GM19452 (cell line): ENCODE data around the gene COP1.
A peak's percentile ranks its signal among the peaks of the same experiment; 100 is the strongest.

ENCODE experiments used
- ATAC-seq: cut with Tn5 transposase; IDR thresholded peaks from one replicate; pipeline ENCODE4 v1.9.1; 2021; ENCODE audit not compliant: unreplicated experiment

The COP1 gene

DNA sequence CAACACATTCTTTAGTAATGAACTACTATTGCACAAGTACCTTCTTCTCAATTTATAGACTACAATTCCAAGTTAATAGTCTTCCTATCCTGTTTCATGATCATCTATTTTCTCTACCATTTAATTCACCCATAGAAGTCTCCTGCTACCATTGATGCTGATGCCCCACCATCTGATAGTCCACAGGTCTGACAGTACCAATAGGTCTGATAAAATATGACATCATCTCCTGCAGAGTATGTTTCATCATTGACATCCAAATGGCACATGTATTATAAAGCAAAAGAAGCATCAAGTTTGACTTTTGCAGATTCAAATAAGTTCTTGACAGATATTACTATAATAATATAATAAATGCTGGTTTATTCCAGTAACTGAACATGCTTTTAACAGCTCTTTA lies 5.5 kb downstream of the COP1 start:
- ATAC-seq: no peak

- peak; percentile 46 for ATAC-seq
Observed at GRCh38 chr1:176199707-176200106, 7.4 kb downstream of the COP1 start.

GRCh38 chr1:176198413-176198812 lies 8.7 kb downstream of the COP1 start:
- ATAC-seq: no peak

GRCh38 chr1:176196728-176197127 lies 10.4 kb downstream of the COP1 start:
- ATAC-seq: no peak

DNA sequence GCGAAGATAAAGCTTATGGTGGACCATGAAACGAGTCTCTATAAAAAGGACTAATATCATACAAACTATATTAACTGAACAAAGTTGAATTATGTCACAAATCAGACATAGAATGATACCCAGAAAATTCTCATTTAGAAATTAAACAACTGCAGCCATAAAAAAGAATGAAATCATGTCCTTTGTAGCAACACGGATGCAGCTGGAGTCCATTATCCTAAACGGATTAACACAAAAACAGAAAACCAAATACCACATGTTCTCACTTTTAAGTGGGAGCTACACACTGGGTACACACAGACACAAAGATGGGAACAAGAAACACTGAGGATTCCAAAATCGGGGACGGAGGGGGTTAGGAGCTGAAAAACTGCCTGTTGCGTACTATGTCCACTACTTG lies 11.5 kb downstream of the COP1 start:
- ATAC-seq: no peak

DNA sequence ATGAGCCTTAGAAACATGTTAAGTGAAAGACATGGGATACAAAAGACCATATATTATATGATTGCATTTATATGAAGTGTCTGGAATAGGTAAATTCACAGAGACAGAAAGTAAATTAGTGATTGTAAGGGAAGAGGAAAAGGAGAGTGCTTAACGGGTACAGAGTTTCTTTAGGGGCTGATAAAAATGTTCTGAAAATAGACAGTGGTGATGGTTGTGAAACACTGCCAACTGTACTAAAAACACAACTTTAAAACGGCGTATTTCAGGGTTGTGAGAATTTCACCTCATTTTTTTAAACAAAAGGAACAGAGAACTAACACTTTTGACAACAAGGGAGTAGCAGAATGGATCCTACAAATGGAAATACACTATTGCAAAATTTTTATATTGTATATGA lies 13.4 kb downstream of the COP1 start:
- no peak for ATAC-seq

- ATAC-seq: peak; percentile 91
Observed at GRCh38 chr1:176193023-176193422, 14.1 kb downstream of the COP1 start.

DNA sequence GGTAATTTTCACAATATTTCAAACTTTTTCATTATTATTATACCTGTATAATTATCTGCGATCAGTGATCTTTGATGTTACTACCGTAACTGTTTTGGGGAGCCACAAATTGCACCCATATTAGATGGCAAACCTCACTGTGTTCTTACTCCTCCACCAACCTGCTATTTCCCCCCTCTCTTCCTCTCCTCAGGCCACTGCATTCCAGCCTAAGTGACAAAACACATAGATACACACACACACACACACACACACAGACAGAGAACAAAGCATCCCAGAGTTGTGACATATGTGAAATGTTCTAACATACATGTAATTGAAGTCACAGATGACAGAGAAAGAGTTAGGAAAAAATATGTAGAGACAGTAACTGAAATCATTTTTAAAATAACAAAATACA lies 18.5 kb downstream of the COP1 start:
- ATAC-seq: no peak

DNA sequence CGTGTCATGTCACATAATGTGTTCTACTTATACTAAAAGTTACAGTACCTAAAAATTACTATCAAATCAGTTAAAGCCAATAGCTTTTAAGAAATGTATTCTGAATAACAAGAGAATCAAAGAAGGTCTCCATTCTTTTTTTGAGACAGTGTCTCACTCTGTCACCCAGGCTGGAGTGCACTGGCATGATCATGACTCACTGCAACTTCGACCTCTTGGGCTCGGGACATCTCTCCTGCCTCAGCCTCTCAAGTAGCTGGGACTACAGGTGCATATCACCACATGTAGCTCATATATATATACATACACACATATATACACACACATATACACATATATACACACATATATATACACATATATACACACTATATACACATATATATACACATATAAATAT lies 20.1 kb downstream of the COP1 start:
- no peak for ATAC-seq

- ATAC-seq: no peak
Observed at GRCh38 chr1:176183618-176184017, 23.5 kb downstream of the COP1 start.

DNA sequence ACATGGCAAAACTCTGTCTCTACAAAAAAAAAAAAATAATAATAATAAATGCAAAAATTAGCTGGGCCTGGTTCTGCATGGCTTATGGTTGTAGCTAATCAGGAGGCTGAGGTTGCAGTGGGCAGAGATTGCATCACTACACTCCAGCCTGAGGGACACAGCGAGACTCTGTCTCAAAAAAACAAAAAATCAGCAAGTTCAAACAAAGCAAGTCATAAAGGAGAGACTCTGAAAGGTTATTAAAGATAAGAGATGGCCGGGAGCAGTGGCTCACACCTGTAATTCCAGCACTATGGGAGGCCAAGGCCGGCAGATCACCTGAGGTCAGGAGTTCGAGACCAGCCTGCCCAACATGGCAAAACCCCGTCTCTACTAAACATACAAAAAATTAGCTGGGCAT lies 28.8 kb downstream of the COP1 start:
- ATAC-seq: peak; percentile 20

DNA sequence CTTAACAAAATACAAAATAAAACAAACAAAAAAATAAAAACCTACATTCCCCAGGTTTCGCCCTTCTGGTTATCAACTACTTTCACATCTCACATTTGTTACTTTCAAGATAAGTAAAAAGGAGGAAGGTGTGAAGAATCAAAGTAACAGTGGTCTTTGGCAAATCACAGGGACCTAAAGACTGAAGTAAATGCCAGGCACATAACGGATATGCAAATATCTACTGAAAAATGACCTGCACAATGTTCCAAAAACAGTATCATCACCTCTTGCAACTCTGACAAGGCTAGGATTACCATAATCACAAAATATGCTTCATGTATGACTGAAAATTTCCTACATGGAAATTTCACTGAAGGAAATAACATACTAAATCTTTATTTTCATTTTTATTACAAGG lies 29.3 kb downstream of the COP1 start:
- peak; percentile 89 for ATAC-seq

DNA sequence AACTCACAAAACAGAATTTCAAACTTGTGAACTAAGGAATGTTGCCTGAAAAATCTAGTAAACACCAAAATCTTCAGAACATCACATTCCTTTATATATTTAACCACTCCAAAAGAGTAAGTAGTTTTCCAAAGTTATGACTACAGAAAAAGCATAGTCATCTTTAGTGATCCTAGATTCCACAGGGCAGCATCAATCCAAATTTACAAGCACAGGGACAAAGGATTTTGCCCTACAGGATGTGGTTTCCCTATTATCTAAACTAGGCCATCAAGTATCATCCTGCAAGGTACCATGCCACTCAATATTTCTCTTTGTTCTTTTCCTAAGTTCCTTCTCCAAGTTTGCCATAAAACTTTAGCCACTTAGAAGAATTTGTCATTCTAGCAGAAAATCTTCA lies 33.0 kb downstream of the COP1 start:
- ATAC-seq: no peak

- ATAC-seq: no peak
Observed at GRCh38 chr1:176172215-176172614, 34.9 kb downstream of the COP1 start.

DNA sequence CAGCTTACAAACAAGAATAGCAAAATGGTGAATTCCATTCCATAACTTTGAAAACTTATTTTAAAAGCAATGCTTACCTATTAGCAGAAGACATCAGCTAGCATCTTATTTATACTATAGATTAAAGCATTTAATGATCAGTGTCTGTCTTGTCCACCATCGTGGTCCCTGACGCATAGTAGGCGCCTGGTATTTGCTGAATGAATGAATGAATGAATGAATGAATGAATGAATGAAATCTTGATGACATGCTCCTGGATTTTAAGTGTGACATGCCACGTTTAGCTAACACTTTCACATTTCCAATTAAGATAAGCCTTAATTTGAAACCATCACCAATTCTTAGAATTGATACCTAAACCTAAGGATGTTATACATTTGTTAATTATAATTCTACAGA lies 39.9 kb downstream of the COP1 start:
- no peak for ATAC-seq

- no peak for ATAC-seq
Observed at GRCh38 chr1:176165573-176165972, 41.5 kb downstream of the COP1 start.

- ATAC-seq: no peak
Observed at GRCh38 chr1:176164014-176164678, 42.9 kb downstream of the COP1 start.

GRCh38 chr1:176159993-176160392 lies 47.1 kb downstream of the COP1 start:
- ATAC-seq: no peak

DNA sequence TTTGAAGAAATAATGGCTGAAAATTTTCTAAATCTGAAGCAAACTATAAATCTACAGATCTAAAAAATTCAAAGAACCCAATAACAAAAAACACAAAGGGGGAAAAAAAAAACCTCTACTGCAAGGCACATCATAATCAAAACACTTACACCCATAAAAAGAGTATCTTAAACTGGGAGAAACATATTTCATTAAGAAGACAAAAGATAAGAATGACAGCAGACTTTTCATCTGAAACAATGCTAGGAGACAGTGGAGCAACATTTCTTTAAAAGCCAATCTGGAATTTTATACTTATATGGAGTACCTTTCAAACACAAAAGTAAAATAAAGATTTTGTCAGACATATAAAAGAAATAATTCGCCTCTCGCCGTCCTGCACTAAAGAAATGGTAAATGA lies 49.1 kb downstream of the COP1 start:
- ATAC-seq: no peak

DNA sequence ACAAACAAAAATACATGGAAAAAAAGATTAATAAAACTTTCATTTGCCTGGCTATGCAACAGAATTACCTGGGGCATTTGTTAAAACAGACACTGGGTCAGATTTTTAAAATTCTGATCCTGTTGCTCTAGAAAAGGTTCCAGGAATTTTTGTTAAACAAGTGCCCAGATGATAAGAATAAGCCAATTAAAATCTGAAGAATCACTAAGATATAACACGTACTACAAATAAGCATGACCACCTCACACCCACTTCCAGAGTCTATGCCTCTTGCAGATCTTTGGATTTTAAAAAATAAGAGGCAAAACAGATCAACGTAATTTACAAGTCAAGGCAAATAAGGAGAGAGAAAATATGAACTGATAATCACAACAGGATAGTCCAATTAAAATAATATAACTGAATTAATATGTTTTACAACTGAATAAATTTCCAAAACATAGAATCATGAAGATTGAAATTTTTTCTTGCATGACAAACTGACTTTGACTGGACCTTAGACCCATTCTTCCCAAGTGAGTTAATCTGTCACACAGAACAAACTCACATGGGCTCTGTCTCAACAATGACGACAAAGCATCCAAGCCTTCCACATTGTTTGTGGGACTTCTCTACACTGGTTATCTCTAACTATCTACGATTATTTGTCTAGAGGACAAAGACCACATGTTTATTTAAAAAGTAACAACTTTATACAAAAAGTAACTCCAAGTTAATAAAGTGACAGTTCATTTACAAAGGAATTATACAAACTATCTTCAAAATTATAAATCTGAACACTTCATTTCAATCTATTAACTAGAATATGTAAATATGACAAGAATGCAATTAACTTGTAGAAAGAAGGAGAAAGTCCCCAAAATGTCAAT lies 56.9 kb downstream of the COP1 start:
- no peak for ATAC-seq

DNA sequence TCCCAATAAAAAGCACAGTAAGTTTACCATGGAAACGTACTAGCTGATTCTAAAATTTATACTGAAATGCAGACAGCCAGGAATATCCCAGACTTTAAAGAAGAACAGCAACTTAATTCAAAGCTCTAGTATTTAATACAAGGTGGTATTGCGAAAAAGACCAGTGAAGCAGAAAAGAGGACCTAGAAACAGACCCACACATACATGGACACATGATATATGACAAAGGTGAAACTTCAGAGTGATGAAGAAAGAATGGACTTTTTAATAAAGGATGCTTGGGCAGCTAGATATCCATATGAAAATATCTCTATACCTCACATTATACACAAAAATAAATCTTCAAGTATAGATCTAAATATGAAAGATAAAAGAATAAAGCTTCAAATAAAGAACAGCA lies 62.6 kb downstream of the COP1 start:
- no peak for ATAC-seq

GRCh38 chr1:176142973-176143372 lies 64.1 kb downstream of the COP1 start:
- no peak for ATAC-seq

- ATAC-seq: no peak
Observed at GRCh38 chr1:176141449-176141848, 65.6 kb downstream of the COP1 start.
